Activated CD4-positive, alpha-beta T cell treated with anti-CD3 and anti-CD28 coated beads, Interleukin-2, Interleukin-4, amounts not matched to agents 100 ng/mL and 50 ng/mL, durations not matched to agents 16 hours and 8 hours (primary cell): ENCODE measurements around the gene GNG8.

ENCODE experiments used
- DNase-seq: peaks from one replicate; pipeline ENCODE4 v3.0.0-alpha.2; 2020; ENCODE audit warnings: low spot score

GNG8 gene

DNA sequence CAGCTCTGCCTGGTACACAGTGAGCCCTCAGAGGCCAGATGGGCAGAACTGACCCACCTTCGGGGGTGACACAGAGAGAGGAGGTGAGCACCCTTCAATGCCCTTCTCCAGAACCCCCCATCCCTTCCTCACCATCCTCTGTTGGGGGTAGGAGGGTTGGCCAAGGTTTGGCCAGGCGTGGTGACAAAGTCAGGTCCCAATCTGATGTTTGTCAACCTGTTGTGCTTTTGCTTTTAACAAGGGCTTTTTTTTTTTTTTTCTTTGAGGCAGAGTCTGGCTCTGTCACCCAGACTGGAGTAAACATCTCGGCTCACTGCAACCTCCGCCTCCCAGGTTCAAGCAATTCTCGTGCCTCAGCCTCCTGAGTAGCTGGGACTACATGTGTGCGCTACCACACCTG lies 18.4 kb downstream of the GNG8 start:
- DNase-seq: no peak

DNA sequence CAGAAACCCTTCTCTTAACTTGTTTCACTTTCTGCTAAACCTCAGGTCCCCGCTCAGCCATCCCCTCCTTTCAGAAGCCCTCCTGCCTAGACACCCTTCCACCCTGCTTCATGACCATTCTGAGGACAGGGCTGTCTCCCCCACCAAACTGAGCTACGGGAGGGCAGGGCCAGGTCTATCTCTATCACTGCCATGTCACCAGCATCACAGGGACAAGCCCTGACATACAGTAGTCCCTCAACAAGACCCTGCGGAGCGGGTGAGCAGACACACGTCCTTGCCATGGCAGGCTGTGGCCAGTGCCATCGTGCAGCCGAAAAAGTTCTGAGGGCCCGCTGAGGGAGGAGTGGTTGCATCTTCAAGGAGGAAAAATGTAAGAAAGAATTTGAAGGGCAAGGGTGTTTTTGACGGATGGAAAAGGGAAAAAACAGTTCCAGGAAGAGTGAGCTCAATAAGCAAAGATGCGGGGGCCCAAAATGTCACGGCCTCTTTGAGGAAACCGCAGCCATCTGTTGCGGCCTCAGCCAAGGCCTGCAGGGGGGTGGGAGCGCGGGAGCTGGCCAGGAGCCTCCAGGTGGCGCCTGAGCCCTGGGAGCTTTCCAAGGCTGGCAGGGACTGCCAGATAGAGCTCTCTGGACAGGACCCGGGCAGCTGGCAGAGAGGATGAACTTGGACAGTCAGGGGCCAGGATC lies 19.2 kb downstream of the GNG8 start:
- DNase-seq: no peak

- no peak for DNase-seq
Measured at GRCh38 chr19:46615966-46616365, 20.0 kb downstream of the GNG8 start.

DNA sequence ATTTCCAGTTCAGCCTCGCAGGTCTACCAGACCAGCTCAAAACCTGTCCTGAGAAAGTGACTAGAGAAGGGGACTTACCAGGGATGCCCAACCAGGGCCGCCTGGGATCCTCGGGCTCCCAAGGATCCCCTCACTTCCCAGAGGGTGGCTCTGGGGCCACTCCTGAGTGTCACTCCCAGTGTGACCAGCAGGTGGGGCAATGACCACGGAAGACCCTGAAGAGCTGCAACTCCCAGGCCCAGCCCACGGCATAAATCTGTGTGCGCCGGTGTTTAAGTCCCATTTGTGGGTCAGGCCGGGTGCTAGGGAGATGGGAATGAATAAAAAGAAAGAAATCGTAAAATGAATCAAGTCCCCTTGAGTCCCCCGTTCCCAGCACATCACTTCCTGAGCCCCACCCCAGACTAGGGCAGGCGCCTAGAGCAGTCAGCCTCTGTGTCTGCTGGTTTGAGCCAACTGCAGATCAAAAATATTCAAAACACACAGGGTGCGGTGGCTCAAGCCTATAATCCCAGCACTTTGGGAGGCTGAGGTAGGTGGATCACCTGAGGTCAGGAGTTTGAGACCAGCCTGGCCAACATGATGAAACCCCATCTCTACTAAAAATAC lies 21.8 kb downstream of the GNG8 start:
- DNase-seq: peak; percentile 82

DNA sequence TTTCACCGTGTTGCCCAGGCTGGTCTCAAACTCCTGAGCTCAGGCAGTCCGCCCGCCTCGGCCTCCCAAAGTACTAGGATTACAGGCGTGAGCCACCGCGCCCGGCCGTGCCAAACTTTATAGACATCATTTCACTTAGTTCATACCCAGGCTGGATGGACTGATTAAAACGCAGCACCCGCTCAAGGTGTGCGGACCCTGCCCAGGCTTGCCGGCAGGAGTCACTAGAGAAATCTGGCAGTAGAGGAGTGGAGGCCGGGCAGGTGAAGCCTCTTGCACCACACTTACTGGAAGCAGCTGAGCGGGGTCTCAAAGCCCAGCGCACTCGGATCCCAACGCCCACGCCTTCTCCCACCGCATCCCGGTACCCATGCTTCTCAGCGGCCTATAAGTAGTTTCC lies 22.5 kb downstream of the GNG8 start:
- no peak for DNase-seq

GRCh38 chr19:46611776-46612175 lies 24.2 kb downstream of the GNG8 start:
- DNase-seq: no peak

- DNase-seq: peak; percentile 55
Measured at GRCh38 chr19:46610851-46611770, 24.9 kb downstream of the GNG8 start.

- DNase-seq: no peak
Measured at GRCh38 chr19:46610413-46610775, 25.6 kb downstream of the GNG8 start.

GRCh38 chr19:46609511-46610412 lies 26.2 kb downstream of the GNG8 start:
- DNase-seq: no peak

GRCh38 chr19:46608581-46609345 lies 27.2 kb downstream of the GNG8 start:
- DNase-seq: no peak

GRCh38 chr19:46608178-46608577 lies 27.8 kb downstream of the GNG8 start:
- no peak for DNase-seq

DNA sequence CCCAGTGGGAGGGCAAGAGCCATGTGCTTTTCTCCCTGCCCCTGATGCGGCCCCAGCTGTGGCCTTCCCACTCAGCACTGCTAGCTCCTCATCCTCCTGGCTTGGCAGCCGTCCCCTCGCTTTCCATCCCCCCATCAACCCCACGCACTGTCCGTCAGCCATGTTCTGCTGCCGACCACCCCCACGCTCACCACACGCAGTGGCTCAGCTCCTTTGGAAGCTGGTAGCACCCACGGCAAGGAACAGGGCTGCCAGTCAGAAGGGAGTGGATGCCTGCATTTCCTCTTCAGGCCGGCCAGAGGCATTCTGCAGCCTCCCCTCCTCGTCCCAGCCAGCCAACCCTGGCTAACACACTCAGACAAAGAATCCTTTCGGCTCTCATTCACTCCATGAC lies 28.6 kb downstream of the GNG8 start:
- no peak for DNase-seq

GRCh38 chr19:46606681-46607447 lies 29.1 kb downstream of the GNG8 start:
- DNase-seq: no peak

- no peak for DNase-seq
Measured at GRCh38 chr19:46606019-46606418, 30.0 kb downstream of the GNG8 start.

DNA sequence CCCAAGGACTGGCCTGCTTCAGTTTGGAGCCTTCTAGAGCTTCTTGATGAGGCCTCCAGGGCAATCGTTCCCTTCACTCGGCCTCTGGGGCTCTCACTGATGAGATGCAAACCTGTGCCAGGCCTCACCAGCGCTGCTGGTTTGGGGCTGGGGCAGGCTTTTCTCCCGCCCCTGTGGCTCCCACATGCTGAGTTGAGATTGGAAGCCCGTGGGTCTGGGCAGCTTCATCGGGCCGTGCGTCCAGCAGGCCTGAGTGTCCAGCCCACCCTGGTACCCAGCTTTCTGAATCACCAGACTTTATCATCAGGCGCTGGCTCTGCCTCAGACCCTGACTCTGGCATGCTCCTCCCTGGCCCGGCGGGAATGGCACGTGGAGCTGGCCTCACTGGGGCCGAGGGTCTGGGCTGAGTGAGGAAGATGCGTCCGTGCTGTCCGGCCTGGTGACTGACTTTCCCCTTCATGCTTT lies 30.6 kb downstream of the GNG8 start:
- DNase-seq: no peak

DNA sequence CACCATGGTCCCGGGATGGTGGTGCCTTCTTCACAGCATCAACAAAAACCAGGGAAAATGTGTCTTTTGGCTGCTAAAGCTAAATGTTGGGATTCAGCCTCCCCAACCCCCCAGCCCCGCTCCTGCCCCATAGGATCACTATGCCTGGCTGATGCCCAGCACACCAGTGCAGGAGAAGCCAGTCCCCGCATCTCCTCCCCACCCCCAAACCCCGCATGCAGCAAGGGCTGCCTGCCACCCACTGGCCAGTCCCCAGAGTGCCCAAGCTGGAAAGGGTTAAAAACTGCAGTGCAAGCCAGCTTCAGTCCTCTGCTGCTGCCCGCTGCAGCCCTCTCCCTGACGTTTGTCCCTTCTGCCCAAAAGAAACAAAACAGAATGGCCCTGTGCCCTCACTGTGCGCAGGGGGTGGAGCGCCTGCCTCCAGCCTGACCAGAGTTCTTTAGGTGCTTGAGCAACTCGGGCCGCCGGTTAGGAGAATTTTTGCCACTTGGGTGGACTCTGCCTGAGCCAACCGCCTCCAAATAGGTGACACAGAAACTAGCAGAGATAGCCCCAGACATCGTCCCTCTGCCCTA lies 31.1 kb downstream of the GNG8 start:
- no peak for DNase-seq

DNA sequence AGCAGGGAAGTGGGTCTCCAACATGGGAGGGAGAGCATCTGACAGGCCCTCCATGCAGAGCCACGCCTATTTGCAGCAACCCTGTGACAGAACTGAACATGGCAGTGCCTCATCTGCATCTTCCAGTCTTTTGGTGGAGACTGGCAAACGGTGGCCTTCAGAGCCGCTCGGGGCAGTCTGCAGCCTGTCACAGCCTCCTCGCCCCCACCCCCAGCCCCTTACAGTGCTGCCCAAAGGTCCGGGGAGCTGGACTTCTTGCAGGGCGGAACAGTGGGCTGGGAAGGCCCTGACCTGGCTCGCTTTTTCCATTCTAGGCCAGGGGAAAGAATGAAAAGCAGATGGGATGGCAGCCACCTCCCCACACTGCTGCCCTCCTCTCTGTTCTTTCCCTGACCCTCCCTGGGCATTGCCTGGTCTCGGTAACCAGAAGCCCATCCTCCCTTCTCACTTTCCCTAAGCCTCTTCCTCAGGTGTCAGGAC lies 32.2 kb downstream of the GNG8 start:
- DNase-seq: no peak

DNA sequence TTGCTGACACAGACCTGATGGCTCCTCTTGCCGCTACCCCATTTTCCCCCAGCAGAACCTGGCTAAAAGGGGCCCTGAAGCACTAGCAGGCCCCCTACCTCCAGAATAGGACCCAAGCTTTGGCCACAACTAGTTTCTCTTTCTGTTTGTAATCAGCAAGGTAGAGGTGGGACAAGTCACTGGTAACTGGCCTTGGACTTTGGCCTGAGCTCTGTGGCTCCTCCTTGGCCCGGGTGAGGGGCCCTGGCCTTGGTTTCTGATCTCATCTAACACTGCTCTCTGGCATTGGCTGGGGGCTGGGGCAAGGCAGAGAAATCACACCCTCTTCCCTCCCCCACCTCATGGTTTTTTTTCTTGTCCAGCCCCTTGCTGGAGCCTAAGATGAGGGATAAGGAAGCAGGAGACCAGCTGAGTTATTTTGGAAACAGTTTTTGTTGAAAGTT lies 32.8 kb downstream of the GNG8 start:
- DNase-seq: no peak

- peak; percentile 38 for DNase-seq
Measured at GRCh38 chr19:46602392-46603194, 33.4 kb downstream of the GNG8 start.
